Liver (tissue), 3 donors: ENCODE results near the gene MUC6.

ENCODE experiments used
- FOXA1 ChIP-seq: IDR thresholded peaks from 2 replicates; pipeline ENCODE4 v1.6.1; 2016; ENCODE audit warnings: antibody characterized with exemption
- GABPA ChIP-seq, 2 donors: IDR thresholded peaks in 1 of 2; conservative IDR thresholded peaks in 1 of 2; 2 replicates each; pipeline ENCODE4 v1.6.1; 2016; ENCODE audit warnings: antibody characterized with exemption in 2 of 2, mild to moderate bottlenecking in 1 of 2, moderate library complexity in 1 of 2
- REST ChIP-seq: IDR thresholded peaks from 2 replicates; pipeline ENCODE4 v1.6.1; 2016; ENCODE audit warnings: antibody characterized with exemption, mild to moderate bottlenecking
- TAF1 ChIP-seq: conservative IDR thresholded peaks from 2 replicates; pipeline ENCODE4 v1.6.1; 2016; ENCODE audit warnings: antibody characterized with exemption, mild to moderate bottlenecking
- TF ChIP-seq, protein P1 (sequence below): fragments of 150-350 bp; IDR thresholded peaks from 2 replicates; pipeline ENCODE4 v1.5.1; 2017; ENCODE audit warnings: improper control_type of control experiment, low read depth, low read length; ENCODE audit not compliant: missing input control
- donor health status: healthy.
- donor health status: healthy.

DNA sequence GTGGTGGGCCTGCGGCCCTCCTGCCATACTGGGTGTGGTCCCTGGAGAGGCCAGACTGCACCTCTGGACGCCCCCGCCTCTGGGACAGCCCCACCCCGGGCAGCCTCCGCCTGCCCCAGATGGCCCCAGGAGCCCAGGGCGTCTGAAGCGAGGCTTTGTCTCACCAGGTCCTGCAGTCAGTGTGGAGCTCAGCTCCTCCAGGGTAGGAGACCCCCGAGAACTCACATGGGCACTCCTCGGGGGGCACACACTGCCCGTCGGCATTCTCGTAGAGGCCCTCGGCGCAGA lies 10.4 kb downstream of the MUC6 start:
- TF ChIP-seq TAF1 = no peak
- no peak for TF ChIP-seq FOXA1
- TF ChIP-seq GABPA (IDR thresholded peaks at IDR 0.05 in 1 of 2, conservative IDR thresholded peaks at IDR 0.05 in 1 of 2) = no peak
- no peak for TF ChIP-seq REST
- TF ChIP-seq, protein P1, sequence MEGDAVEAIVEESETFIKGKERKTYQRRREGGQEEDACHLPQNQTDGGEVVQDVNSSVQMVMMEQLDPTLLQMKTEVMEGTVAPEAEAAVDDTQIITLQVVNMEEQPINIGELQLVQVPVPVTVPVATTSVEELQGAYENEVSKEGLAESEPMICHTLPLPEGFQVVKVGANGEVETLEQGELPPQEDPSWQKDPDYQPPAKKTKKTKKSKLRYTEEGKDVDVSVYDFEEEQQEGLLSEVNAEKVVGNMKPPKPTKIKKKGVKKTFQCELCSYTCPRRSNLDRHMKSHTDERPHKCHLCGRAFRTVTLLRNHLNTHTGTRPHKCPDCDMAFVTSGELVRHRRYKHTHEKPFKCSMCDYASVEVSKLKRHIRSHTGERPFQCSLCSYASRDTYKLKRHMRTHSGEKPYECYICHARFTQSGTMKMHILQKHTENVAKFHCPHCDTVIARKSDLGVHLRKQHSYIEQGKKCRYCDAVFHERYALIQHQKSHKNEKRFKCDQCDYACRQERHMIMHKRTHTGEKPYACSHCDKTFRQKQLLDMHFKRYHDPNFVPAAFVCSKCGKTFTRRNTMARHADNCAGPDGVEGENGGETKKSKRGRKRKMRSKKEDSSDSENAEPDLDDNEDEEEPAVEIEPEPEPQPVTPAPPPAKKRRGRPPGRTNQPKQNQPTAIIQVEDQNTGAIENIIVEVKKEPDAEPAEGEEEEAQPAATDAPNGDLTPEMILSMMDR = no peak
